ENCODE data around the gene MX2.
"Not testable (repeated sequence)": the region's sequence is repeated elsewhere in the genome, so short reads cannot be mapped to it uniquely, and the experiment has no call there.

MX2 gene

DNA sequence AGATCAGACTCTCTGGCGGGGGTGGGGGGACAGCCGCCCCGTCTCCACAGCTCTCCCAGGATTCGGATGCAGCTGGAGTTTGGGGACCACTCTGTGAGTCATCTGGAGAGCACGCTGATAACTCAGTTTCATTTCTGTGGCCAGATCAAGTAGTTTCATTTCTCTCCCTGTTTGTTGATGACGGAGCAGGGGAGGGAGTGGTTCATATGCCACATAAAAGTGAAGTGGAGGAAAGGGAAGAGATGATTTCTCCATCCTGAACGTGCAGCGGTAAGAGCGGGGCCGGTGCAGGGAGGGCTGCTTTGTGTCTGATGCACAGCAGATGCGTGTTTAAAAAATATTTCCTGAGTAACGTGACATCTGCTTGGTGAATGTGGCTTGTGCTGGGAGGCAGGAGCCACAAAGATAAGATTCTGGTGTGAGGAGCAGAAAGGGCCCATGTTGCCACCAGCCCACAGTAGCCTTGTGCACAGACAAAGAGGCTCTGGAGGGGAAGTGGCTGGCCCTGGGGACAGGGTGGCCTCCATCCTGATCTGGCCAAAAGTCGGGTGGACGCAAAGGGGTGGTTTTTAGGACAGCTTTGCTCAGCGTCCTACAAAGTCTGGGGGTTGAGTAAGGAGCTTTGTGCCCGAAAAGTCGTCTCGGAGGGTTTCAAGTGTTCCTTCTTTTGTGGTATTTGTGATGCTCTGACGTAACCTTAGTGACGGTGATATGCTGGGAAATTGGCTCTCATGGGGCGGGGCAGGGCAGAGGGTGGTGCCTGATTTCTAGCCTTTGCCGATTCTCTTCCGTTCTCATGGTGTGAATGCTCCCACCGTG is at the start of gene MX2:
TSS of gene MX2 (plus strand) at position 242 of the 819 bp plus-strand sequence. CDS start 14,880 bp downstream, outside the sequence.
- peak; percentile 84 for DNase-seq

GRCh38 chr21:41313285-41314164 is 48.3 kb upstream of the MX2 start:
- DNase-seq = not testable (repeated sequence)

- DNase-seq = no peak
Observed at GRCh38 chr21:41315726-41316125, 46.1 kb upstream of the MX2 start.

DNA sequence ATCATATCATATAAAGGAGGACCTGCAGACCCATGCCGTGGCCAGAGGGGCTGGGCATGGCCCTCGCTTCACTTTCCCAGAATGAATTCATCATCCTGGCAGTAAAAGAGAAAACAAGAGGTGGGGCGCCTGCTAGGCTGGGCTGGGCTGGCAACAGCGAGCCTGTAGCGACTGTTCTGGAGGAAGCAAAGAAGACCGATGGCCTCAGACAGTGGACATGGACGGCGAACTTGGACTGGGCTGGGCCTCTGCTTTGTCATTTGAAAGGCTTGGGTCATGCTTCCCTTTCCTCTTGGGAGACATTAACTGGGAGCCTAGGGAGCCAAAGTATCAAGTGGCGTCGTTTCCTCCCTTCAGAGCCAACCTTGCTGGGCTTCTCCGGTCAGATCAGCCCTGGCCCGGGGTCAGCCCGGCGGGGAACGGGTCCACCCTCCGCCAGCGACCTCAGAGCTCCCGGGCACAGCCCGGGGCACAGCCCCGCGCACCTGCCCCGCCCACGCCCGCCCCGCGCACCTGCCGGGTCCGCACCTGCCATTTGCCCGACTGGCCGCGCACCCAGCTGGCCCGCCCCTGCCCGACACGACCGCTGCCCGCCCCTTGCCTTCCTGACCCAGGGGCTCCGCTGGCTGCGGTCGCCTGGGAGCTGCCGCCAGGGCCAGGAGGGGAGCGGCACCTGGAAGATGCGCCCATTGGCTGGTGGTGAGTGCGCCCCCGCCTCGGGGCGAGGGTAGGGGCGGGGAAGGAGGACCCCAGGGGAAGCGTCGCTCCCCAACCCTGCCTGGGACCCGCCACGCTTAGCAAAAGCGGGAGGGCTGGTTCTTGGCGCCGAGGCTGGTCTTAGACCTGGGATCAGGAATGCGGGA is 45.4 kb upstream of the MX2 start, which contains the start of gene FAM3B:
TSS of gene FAM3B (plus strand) at position 602 of the 863 bp plus-strand sequence. CDS start at position 681, 79 bp downstream.
- DNase-seq = no peak

GRCh38 chr21:41317063-41317392 is 44.8 kb upstream of the MX2 start:
- no peak for DNase-seq

GRCh38 chr21:41317458-41317857 is 44.4 kb upstream of the MX2 start:
- no peak for DNase-seq

DNA sequence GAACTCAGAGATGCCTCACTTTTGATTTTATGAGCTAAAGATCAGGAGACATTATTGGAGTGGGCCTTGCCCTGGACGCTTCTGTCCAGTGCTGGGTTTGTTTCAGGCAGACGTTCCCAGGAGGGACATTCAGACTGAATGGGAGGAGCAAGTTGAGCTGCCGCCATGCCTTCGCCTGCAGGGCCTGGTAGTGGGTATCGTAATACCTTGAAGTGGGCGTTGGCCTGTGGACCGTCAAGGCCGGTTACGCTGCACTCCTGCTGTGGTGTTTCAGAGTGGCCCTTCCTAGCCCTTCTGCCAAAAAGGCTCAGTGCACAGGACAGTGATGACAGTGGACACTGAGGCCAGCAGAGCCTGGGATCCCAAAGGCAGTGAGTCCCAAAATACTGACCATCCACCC is 43.6 kb upstream of the MX2 start:
- DNase-seq = no peak

DNA sequence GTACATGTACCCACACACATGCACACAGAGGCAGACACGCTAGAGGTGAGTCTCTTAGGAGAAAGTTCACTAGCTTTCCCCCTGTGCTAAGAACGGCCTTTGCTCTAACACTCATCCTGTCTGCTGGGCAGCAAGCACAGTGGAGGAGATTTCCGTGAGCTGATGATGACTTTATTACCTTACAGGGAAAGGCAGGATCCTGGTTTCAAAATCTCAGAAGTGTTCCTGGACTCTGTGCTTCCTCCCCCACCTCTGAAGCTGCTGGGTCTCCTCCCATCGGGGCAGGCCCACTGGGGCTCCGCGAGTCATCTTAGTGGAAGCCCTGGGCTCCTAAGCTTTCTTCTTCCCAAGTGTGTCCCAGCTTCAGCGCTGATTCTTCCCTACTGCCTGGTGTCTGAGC is 42.6 kb upstream of the MX2 start:
- DNase-seq = peak; percentile 22

GRCh38 chr21:41321211-41321907 is 40.5 kb upstream of the MX2 start:
- DNase-seq = no peak

GRCh38 chr21:41321908-41322495 is 39.8 kb upstream of the MX2 start:
- DNase-seq = no peak

DNA sequence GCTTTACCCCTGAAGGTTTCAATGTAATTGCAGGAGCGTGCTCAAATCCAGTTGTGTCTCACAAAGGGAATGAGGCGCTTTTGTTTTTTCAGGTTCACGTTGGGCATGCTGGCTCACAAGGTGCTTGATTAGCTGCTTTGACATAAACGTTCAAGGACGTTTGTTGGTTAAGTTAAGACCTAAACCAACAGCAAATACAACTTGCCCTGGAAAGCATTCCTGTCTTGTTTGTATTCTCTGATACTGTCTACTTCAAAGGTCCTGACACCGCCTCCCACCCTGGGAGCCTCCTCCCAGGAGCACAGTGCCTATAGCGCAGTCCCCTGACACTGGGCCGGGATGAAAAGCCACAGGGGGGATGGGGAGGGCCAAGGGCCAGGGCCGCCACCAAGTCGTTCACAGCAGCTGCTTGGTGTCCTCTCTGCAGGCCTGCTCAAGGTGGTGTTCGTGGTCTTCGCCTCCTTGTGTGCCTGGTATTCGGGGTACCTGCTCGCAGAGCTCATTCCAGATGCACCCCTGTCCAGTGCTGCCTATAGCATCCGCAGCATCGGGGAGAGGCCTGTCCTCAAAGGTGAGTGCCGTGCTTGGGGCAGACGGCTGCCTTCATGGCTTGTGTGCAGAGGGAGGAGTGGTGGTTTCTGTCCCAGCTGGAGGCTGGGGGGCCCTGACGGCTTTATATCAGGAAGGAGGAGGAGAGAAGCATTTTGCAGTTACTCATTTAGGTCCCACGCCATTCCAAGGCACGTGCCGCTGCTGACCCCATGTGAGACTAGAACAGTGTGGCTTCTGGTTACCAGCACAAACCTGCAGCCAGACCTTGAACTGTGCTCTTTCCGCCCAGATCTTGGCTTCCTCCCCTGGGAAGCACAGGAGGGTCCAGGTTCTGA is 39.1 kb upstream of the MX2 start:
- DNase-seq = no peak

DNA sequence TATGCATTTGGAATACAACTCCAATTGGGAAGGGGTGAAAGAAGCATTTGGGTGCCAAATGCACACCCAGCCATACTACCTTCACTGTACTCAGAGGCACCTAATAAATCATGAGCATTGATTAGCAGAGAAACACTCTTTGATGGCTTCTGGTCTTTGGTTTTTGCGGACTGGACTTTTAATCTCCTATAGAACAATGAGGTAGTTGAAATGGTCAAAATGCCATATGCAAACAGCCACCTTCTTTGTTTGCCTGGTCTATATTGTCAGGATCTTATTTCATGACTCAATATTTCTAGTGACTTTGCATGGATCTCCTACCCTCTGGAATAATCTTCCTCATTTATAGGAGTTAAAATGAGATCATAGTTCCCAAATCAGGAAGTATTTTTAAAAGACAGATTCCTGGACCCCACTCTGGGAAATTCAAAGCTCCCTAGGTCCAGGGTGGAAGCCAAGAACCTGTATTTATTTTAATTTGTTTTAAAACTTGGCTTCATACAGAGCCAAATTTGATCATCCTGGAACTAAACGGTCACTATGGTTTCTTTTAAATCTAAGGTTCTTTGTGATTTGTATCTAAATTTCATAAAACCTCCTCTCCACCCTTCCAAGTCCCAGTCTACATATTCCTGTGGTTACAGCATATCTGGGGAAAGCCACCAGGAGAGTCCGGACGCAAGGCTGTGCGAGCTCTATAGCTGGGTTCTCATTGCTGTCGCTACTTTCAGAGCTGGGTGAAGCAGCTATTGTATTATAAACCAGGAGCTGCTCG is 36.5 kb upstream of the MX2 start:
- no peak for DNase-seq

DNA sequence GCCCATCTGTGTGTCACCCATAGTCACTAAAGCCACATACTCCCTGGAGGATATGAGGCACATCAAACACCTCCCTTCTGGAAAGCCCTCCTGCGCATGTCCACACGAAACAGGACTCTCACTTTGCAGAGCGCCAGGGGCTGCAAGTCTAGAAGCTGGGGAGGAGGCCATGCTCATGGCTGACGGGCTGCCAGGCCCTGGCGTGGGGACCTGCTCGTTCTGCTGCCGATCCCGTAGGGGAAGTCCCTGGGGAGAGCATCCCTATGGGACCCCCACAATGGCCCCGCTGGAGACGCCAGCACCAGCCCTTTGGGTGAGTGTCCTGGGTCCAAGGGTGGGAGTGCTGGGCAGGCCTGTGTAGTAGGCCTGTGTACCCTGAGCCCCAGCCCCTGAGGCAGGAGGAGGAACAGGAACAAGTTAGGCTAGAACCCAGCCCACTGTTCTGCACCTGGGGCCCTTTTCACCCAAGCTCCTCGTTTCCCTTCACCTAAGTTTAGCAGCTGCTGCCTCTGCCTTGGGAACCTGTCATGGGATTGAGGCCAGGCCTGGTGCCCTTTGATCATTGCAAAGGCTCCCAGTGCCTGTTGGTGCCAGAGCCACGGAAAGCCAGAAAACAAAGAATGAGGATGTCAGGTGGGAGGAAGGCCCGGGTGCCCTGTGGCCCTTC is 35.3 kb upstream of the MX2 start:
- no peak for DNase-seq

- DNase-seq = no peak
Observed at GRCh38 chr21:41327753-41328152, 34.1 kb upstream of the MX2 start.

- peak; percentile 94 for DNase-seq
Observed at GRCh38 chr21:41328660-41329607, 32.9 kb upstream of the MX2 start.

DNA sequence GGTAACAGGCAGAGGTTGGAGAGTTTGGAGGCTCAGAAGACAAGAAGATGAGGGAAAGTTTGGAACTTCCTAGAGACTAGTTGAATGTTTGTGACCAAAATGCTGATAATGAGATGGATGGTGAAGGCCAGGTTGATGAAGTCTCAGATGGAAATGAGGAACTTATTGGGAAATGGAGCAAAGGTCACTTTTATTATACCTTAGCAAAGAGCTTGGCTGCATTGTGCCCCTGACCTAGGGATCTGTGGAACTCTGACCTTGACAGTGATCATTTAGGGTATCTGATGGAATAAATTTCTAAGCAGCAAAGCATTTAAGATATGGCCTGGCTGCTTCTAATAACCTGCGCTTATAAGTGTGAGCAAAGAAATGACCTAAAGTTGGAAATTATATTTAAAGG is 28.1 kb upstream of the MX2 start:
- no peak for DNase-seq

DNA sequence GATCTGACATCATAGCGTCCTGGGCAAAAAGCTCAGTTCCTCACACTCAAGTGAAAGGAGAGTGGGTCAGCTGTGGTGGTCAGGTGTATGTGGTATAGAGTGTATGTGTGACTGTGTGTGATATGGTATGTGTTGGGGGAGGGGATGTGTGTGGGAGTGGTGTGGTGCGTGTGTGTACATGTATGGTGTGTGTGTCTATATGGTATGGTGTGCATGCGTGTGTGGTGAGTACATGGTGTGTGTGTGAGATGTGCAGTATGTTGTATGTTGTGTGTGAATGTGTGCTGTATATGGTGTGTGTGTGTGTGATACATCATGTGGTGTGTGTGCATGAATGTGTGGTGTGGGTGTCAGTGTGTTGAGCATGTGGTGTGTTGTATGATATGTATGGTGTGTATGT is 24.3 kb upstream of the MX2 start:
- DNase-seq = no peak

- no peak for DNase-seq
Observed at GRCh38 chr21:41338455-41338854, 23.4 kb upstream of the MX2 start.
